ENCODE results near the gene ECEL1. TPM values are rescaled to one million over a fixed set of nuclear protein-coding genes. Genes with fewer than 3 reads are reported as not detected.

The ECEL1 gene
- total and polyA plus RNA-seq, 9 donors: 0.18 to 0.45 (median 0.33) TPM

- no peaks in the 10 kb centered on the region for H3K9me3 ChIP-seq (replicated peaks; ENCODE audit: control insufficient read depth, low read depth, low read length)
- no peak overlapping the region for H3K27ac ChIP-seq (ENCODE audit: low read length)
- H3K36me3 ChIP-seq (ENCODE audit: control insufficient read depth, insufficient read depth, low read length): no peaks in the 10 kb centered on the region
- H3K27me3 ChIP-seq (ENCODE audit: control insufficient read depth, insufficient read depth, low read length): peaks cover 78% of the 10 kb centered on the region
- H3K4me3 ChIP-seq (ENCODE audit: low read length): no peak overlapping the region
- WGBS (ENCODE audit: insufficient coverage): 92% methylated on average over 18 of the region's 19 CpGs
- DNase-seq: no peak
- peaks cover 14% of the 10 kb centered on the region for H3K4me1 ChIP-seq (ENCODE audit: control insufficient read depth, insufficient read depth, low read length)
These were observed 3.6 kb downstream of the ECEL1 start for GRCh38 chr2:232483923-232484627.

GRCh38 chr2:232483311-232483922 lies 4.2 kb downstream of the ECEL1 start:
- Histone ChIP-seq H3K9me3 (replicated peaks; ENCODE audit: control insufficient read depth, low read depth, low read length) (no peaks in the 10 kb centered on the region), H3K36me3 (ENCODE audit: control insufficient read depth, insufficient read depth, low read length) (no peaks in the 10 kb centered on the region), H3K4me1 (ENCODE audit: control insufficient read depth, insufficient read depth, low read length) (peaks cover 14% of the 10 kb centered on the region), H3K4me3 (ENCODE audit: low read length) (no peak overlapping the region), H3K27me3 (ENCODE audit: control insufficient read depth, insufficient read depth, low read length) (peaks cover 77% of the 10 kb centered on the region), H3K27ac (ENCODE audit: low read length) (no peak overlapping the region)
- 86% methylated on average over 7 of the region's 10 CpGs for WGBS (ENCODE audit: insufficient coverage)
- DNase-seq: no peak

GRCh38 chr2:232482301-232483238 lies 5.1 kb downstream of the ECEL1 start:
- Histone ChIP-seq H3K4me3 (ENCODE audit: low read length) (no peak overlapping the region), H3K27ac (ENCODE audit: low read length) (no peak overlapping the region), H3K36me3 (ENCODE audit: control insufficient read depth, insufficient read depth, low read length) (no peaks in the 10 kb centered on the region), H3K9me3 (replicated peaks; ENCODE audit: control insufficient read depth, low read depth, low read length) (no peaks in the 10 kb centered on the region), H3K27me3 (ENCODE audit: control insufficient read depth, insufficient read depth, low read length) (peaks cover 70% of the 10 kb centered on the region), H3K4me1 (ENCODE audit: control insufficient read depth, insufficient read depth, low read length) (peaks cover 14% of the 10 kb centered on the region)
- 86% methylated on average over 17 of the region's 31 CpGs for WGBS (ENCODE audit: insufficient coverage)
- DNase-seq: no peak

- 79% methylated on average over 22 of the region's 29 CpGs for WGBS (ENCODE audit: insufficient coverage)
- no peak for DNase-seq
- no peak overlapping the region for H3K27ac ChIP-seq (ENCODE audit: low read length)
- H3K4me1 ChIP-seq (ENCODE audit: control insufficient read depth, insufficient read depth, low read length): peaks cover 7% of the 10 kb centered on the region
- no peaks in the 10 kb centered on the region for H3K9me3 ChIP-seq (replicated peaks; ENCODE audit: control insufficient read depth, low read depth, low read length)
- no peak overlapping the region for H3K4me3 ChIP-seq (ENCODE audit: low read length)
- no peaks in the 10 kb centered on the region for H3K36me3 ChIP-seq (ENCODE audit: control insufficient read depth, insufficient read depth, low read length)
- peaks cover 64% of the 10 kb centered on the region for H3K27me3 ChIP-seq (ENCODE audit: control insufficient read depth, insufficient read depth, low read length)
These were observed 6.1 kb downstream of the ECEL1 start for GRCh38 chr2:232481322-232482140.

GRCh38 chr2:232480201-232481190 lies 7.1 kb downstream of the ECEL1 start:
- peaks cover 61% of the 10 kb centered on the region for H3K27me3 ChIP-seq (ENCODE audit: control insufficient read depth, insufficient read depth, low read length)
- no peak for DNase-seq
- H3K36me3 ChIP-seq (ENCODE audit: control insufficient read depth, insufficient read depth, low read length): no peaks in the 10 kb centered on the region
- H3K4me3 ChIP-seq (ENCODE audit: low read length): no peak overlapping the region
- peaks cover 3% of the 10 kb centered on the region for H3K4me1 ChIP-seq (ENCODE audit: control insufficient read depth, insufficient read depth, low read length)
- H3K9me3 ChIP-seq (replicated peaks; ENCODE audit: control insufficient read depth, low read depth, low read length): no peaks in the 10 kb centered on the region
- WGBS (ENCODE audit: insufficient coverage): 68% methylated on average over 9 of the region's 26 CpGs
- H3K27ac ChIP-seq (ENCODE audit: low read length): no peak overlapping the region

- DNase-seq: no peak
- WGBS (ENCODE audit: insufficient coverage): 60% methylated on average over 20 of the region's 21 CpGs
- H3K27me3 ChIP-seq (ENCODE audit: control insufficient read depth, insufficient read depth, low read length): peaks cover 60% of the 10 kb centered on the region
These were observed 8.1 kb downstream of the ECEL1 start for GRCh38 chr2:232479341-232480200.

GRCh38 chr2:232478571-232479340 lies 8.9 kb downstream of the ECEL1 start:
- WGBS (ENCODE audit: insufficient coverage): 62% methylated on average over 16 of the region's 19 CpGs
- Histone ChIP-seq H3K9me3 (replicated peaks; ENCODE audit: control insufficient read depth, low read depth, low read length) (no peaks in the 10 kb centered on the region), H3K4me3 (ENCODE audit: low read length) (no peak overlapping the region), H3K4me1 (ENCODE audit: control insufficient read depth, insufficient read depth, low read length) (peaks cover 2% of the 10 kb centered on the region), H3K27ac (ENCODE audit: low read length) (no peak overlapping the region), H3K27me3 (ENCODE audit: control insufficient read depth, insufficient read depth, low read length) (peaks cover 53% of the 10 kb centered on the region), H3K36me3 (ENCODE audit: control insufficient read depth, insufficient read depth, low read length) (no peaks in the 10 kb centered on the region)
- DNase-seq: no peak

More at GRCh38 chr2:232479341-232480200, 8.1 kb downstream of the ECEL1 start:
- Histone ChIP-seq H3K4me3 (ENCODE audit: low read length) (no peak overlapping the region), H3K27ac (ENCODE audit: low read length) (no peak overlapping the region), H3K4me1 (ENCODE audit: control insufficient read depth, insufficient read depth, low read length) (no peaks in the 10 kb centered on the region), H3K36me3 (ENCODE audit: control insufficient read depth, insufficient read depth, low read length) (no peaks in the 10 kb centered on the region), H3K9me3 (replicated peaks; ENCODE audit: control insufficient read depth, low read depth, low read length) (no peaks in the 10 kb centered on the region)

All from muscle of leg (tissue), 11 donors.